ENCODE measurements around the gene AGPAT4.
"Not testable (repeated sequence)": the region's sequence is repeated elsewhere in the genome, so short reads cannot be mapped to it uniquely, and the experiment has no call there.

The AGPAT4 gene

DNA sequence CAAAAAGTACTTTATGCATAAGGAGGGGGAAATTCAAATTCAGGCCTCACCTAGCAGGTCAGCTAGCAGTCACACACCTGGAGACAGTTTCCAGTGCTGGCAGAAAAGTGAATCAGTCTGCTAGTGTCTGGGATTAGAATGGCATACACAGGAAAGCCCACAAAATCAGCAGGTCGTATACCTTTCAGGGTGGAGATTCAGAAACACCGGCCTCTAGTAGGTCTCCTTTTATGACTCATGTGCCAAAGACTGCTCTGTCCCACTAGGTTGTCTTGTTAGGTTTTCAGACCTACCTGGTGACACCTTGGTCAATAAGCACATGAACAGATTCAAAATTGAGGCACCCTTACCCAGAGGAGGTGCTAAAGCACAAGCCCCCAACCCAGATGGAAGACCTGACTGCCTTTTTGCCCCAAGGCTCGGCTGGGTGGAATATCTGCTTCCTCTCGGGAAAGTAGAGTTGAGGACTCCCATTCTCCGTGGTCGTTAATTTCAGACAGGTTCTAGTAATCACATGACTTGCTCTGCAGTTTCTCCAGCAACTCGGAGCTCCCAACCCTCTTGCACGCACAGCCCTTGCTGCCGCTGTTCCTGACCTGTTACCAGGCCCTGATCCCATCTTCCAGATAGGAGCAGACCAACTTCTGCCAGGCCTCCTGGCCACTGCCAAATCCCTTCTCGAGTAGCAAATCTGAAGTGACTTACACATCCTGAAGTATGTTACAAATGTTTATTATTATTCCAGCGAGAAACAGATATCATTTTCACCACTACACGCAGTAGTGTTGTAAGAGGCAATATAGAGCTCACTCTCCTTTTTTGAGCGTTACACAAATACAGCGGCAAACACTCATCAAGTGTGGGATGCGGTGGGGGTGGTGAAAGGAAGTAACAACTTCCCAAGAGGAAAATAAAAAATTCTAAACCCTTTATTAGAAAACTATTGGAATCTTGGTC lies 46.6 kb downstream of the AGPAT4 start:
- DNase-seq (ENCODE audit: low spot score) = no peak

DNA sequence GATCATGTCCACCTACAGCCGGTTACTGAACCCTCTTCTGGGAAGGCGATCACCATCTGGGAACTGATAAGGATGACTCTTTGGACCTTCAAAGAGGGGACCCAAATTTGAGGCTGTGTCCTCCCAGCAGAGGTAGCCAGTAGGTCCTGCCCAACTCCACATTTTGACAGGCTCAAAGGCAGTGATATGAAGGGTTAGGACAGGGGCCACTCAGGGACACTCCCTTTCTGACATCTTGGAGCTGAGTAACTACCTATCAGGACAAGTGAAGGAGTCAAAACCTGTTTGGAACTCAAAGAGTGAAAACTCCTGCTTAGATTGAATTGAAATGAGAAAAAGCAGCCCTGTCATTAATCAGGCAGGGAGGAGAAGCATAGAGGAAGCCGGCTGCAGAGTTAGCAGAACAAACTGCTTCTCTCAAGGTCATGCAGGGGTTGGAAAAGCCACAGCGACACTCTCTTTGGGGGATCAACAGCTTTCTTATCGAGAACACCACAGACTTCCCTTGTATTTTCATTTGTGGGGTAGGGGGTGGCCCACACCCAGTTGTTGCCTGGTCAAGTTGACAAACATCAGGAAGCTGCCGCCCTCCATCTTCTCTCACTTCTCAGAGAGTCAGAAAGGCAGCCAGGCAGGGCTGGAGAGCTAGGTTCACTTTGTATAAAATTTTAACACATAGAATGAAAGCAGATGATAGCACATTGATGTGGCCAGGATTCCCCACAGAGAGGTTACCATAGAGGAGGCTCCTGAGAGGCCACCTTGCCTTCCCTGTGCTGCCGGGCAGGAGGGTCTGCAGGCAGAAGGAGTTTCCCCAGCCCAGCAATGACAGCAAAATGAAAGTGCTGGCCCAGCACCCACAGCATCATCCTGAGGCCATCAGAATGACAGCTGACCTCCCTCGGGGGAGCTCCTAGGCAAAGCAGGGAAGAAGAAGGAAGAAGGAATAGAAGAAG lies 47.6 kb downstream of the AGPAT4 start:
- no peak for DNase-seq (ENCODE audit: low spot score)

DNA sequence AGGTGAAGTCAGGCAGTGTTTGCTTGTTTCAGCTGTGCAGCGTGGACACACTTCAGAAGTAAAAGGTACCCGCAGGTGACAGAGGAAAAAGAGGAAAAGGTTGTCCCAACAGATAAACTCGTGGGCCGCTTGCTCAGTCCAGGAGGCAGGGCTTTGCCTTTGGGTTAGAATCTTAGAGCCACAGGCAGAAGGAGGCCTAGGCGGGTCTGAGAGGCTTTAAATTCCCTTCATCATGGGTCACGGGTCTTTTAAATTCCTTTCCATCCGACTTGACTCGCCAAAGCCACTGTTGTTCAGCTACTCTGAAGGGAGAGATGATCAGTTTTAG lies 48.2 kb downstream of the AGPAT4 start:
- no peak for DNase-seq (ENCODE audit: low spot score)

DNA sequence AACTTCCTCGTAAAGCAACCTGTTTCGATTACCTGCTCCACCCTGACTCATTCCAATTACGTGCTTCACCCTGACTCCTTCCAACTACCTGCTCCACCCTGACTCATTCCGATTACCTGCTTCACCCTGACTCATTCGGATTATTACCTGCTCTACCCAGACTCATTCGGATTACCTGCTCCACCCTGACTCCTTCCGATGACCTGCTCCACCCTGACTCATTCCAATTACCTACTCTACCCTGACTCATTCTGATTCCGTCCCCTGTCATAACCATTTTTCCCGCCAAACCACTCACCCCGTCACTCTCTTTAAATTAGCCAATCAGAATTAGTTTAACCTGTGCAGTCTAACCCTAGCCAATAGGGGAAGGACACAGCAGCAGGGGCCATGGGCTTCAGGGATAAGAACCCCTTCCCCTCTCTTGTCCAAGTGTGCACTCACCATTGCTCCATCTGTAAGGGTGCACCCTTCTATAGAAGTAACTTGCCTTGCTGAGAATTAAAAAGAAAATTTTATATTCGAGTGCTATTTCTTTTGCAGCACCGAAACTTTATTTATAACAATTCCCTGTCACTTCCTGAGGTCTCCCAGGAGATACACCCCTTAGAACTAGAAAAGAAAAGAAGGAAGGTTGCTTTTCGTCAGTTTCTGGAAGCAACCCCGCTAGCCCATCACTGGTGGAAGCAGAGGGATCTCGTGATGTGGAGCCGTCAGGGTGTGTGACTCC lies 48.7 kb downstream of the AGPAT4 start:
- DNase-seq (ENCODE audit: low spot score) = not testable (repeated sequence)

DNA sequence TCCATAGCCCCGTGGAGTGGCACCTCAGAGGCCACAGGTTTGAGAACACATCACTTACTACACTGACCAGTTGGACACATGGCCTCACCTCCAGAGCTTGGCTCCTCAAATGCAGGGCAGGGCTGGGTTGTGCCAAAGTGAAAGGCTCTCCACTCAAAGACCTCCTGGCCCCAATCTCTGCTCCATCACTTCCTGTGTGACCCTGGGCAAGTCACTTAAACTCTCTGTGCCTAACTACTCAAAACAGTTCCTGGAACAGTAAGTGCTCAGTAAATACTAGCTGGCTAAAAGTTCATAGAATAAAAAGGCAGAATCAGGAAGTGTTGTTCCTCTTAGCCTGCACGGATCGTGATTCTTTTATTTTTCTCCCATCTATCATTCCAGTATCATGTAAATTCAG lies 50.2 kb downstream of the AGPAT4 start:
- DNase-seq (ENCODE audit: low spot score) = no peak

DNA sequence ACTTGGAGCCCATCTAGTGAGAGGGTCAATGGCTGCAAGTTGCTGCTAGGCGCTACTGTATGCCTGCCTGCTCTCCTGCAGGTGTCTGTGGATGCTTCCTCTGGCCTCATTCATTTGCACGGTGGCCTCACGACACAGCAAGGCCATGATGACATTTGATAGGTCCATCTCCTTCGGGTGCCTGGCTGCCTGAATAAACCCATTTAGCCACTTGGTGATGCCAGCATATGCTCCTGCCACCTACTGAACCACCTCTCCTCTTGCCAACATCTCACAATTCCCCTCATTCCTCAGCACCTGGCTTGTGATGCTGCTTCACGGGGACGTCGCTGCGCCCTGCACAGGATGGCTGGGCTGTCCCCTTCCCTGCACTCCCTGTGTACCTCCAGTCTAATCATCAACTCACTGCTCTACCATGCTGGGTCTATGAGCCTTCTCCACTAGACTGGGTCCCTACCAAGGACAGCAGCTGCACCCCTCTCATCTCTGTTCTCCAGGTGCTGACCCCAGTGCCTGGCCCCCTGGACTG lies 51.1 kb downstream of the AGPAT4 start:
- no peak for DNase-seq (ENCODE audit: low spot score)

DNA sequence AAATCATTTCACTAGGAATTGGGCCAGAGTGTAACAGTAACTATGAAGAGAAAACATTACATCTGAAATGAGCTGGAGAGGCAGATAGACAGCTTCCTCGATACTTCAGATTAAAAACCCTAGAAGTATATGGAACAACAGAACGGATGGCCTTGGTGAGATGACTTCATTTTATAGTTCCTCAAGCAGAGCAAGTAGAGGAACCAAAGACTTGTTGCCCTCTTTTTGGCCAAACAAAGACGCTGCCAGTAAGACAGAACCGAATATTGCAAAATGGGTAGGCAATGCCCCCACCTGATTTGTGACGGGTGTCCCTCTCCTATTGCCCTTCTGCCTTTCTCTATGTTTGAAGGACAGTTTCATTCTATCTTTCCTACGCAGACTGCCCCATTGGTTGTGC lies 53.5 kb downstream of the AGPAT4 start:
- no peak for DNase-seq (ENCODE audit: low spot score)

DNA sequence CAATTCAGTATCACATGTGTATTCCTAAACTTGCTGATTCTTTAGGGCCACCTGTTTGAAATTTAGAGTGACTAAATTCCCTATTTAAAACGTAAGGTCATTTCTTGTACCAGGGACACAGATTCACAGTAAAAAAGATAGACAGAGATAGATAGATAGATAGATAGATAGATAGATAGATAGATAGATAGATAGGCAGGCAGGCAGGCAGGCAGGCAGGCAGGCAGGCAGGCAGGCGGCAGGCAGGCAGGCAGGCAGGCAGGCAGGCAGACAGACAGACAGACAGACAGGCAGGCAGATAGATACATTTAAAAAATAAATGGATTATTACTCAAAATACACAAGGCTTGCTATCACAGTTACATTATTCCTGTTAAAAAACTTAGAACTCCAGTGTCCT lies 54.2 kb downstream of the AGPAT4 start:
- no peak for DNase-seq (ENCODE audit: low spot score)

DNA sequence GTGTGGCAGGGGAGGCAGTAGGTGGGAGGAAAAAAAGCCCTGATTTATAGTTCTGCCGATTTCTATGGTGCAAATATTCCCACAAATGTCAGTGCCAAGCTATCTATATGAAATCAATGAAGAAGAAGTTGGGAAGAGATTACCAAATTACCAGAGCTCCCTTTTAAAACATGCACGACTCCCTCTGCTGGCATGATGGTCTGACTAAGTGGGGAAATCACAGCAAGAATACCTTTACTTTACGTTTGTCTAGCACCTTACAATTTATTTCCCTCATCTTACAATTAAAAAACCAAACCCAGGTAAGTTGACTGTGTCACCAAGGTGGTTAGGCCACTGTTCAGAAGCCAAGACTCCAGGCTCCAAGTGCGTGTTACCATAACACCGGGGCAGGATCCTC lies 55.6 kb downstream of the AGPAT4 start:
- no peak for DNase-seq (ENCODE audit: low spot score)

DNA sequence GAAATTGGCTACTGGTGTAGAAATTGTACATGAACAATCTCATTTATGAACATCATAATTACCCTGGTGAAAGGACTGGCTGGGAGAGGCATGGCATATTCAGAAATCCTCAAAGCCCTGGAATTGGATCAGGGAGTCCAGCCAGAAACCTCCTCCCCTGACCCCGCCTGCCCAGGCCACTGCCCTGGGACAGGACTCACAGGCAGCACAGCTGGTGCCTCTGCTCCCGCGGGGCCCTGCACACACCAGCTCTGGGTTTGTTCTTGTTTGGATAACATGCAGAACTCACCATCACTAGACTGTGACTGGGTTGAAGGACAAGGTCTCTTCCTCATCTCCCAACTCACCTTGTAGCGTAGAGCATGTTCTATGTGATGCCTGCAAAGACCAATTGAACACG lies 56.2 kb downstream of the AGPAT4 start:
- no peak for DNase-seq (ENCODE audit: low spot score)

DNA sequence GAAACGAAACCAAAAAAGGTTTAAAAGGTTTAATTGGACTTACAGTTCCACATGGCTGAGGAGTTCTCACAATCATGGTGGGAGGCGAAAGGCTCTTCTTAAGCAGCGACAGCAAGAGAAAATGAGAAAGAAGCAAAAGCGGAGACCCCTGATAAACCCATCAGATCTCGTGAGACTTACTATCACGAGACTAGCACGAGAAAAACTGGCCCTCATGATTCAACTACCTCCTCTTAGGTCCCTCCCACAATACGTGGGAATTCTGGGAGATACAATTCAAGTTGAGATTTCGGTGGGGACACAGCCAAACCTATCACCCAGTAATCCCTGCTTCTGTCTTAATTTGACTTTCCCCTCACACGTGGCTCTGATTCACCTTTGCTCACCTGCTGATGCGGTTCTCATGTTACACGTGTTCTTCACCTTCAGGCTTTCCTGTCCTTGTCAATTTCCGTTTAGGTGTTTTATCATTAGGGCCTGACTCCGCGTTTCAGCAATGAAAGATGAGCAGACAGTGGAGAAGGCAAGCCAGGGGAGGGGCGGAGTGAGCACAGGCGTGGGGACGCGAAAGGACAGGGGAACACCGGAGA lies 57.1 kb downstream of the AGPAT4 start:
- no peak for DNase-seq (ENCODE audit: low spot score)

DNA sequence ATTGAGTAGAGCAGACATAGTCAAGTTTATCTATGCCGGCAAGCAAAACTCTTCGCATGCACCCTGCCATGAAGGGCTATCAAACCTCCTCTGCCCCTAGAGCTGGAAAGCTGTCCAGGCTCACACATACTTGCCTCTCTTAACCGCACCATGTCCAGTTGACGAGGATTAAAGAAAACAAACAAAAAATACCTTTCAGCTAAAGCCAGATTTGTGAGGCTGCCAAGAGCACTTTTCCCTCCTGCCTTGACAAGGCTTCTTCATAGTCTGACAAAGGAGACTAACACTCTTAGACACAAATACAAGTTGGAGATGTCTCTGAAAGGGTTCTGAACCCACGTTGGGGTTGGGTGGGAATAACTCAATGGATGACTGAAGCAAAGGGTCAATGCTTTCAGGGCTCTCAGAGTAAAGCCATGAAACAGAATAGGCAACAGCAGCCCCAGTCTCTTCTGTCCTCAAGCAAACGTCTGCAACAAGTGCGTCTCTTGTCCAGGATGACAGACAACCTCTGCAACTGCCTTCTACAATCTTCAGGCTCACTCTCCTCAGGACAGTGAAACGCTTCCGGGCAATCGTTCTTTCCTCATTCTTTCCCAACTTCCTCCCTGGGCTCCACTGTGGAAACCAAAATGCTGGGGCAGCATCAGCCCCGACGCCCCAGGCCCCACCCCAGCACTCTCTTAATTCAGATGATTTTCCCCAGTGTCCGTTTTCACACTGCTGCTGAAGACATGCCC lies 57.8 kb downstream of the AGPAT4 start:
- no peak for DNase-seq (ENCODE audit: low spot score)

DNA sequence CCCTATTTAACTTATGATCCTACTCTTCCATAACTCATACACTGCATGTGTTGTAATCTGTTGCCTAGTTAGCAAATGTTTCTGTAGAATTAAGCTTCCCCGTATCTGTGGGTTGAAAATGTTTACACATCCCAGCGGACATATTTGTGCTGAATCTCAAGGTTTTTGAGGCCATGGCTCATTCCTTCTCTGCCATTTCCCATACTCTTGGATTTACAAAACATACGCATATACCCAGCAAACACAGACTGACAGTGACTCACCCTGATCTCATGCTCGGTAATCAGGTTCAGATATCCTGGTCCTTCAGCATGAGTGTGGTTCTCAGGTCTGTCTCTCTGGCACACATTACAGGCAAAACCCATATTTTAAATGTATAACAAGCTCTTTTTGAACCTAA lies 58.7 kb downstream of the AGPAT4 start:
- DNase-seq (ENCODE audit: low spot score) = no peak

DNA sequence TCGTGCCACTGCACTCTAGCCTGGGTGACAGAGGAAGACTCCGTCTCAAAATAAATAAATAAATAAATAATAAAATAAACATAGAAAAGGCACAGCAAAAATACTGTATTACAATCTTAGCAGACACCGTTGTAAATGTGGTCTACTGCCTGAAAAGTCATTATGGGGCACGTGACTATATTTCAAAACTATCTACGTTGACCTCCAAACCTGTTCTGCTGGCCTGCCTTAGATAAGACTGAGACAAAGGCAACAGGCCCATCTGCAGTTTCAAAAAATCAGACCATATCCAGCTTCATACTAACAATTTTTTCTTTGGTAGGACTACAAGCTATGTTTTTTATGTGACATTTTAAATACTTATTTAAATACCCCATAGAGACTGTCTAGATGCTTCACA lies 59.1 kb downstream of the AGPAT4 start:
- no peak for DNase-seq (ENCODE audit: low spot score)

DNA sequence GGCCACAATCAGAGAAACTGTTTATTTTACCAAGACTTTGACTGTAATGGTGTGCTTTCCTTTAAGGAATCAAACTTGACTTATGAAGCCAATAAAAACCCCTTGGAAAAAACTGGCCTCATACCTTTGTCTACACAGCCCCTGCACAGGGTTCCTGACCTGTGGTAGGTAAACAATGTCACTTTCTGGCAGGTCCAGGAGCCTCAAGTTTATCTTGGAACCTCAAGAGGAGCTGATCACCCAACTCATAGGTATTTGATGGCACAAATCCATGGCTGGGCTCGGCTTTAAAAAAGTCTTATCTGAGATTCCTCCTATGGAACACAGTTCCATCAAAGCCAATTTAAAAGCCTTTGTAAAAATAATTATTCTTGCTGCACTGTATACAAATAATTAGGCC lies 61.0 kb downstream of the AGPAT4 start:
- no peak for DNase-seq (ENCODE audit: low spot score)

DNA sequence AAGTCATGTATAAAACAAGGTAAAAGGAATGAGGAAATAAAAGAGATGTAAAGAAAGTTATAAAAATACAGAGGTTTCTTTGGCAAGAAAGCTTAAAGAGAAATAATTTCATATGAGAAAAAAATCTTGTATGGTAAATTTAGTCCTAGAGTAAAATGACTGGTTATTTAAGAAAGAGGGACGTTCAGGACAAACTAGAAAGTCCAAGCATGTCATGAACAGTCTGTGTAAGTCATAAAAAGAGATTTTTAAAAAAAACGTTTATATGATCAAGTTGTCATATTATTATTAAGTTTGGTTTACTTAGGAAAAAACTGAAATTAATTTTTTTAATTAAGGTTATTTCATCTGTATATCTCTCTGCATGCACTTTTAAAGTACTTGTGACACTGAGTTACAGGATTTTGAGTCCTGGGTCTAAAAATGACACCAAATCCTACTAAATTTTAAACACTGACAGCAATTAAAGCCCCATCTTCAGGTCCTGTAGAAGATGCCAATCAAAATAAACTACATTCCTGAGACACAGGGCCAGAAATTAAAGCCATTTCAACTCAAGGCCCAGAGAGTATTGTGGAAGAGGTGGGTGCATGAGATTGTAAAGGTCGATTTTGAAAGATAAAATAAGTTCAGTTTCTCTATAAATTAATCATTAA lies 62.4 kb downstream of the AGPAT4 start:
- no peak for DNase-seq (ENCODE audit: low spot score)

DNA sequence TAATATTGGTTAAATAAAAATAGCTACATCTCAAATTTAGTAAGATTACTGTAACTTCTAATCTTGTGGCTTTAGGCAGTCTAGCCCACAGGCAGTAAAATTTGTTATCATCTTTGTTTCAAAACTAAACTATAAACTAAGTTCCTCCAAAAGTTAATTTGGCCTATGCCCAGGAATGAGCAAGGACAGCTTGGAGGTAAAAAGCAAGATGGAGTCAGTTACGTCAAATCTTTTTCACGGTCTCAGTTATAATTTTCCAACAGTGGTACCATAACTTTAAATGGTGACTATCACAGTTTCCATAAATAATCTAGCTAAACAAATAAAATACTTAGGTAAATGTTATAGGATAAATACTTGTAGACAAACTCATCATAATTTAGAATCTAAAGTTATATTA lies 63.0 kb downstream of the AGPAT4 start:
- no peak for DNase-seq (ENCODE audit: low spot score)

DNA sequence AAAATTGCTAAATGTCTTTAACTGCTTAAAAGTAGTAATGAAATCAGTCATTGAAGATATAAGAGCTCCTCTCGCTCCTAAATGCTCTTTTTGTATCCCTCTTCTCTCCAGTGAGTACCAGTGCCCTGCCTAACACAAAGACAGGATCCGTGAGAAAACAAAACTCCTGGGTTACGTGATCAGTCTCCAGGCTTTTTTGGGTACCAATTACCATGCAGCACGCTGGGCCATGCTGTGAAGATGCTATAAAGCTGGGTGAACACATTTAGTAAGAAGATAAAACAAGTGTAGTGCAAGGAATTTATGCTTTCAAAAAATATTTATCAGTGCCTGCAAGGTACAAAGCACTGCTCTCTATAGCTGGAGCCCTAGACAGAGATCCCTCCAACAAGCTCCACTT lies 66.7 kb downstream of the AGPAT4 start:
- no peak for DNase-seq (ENCODE audit: low spot score)

DNA sequence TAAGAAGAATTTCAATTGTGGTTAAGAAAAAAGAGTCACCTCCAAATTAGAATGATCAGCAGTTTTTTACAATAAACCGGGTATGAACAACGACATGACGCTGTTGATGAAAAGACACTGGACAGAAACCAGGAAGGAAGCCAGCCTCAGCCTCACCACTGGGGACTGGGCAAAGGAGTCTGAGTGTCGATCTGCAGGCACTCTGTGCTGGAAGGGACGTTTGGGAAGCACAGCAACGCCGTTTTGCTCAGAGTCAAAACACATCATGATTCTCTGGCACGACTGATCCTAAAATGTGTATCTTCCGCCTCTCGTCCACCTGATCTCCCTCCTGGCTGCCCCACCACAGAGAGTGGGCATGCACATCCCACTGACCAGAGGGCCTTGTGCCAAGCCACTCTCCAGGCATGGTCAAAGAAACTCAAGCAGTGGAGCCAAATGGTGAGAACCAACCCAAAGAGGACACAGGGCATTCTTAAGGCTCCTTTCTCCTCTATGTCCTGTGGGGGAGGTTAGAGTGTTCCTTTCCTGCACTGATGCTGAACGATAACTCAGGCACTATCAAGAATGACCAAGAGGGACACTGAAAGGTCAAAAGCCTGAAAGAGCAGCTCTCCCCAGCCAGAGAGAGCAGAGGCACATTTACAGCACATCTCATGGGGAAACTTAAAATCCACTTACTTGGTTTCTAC lies 68.8 kb downstream of the AGPAT4 start:
- DNase-seq (ENCODE audit: low spot score) = no peak

Measured in NAMALWA (cell line).